Inferior parietal cortex (tissue), 1 donor: ENCODE results near the gene AK4.
"Not testable (repeated sequence)": the region's sequence is repeated elsewhere in the genome, so short reads cannot be mapped to it uniquely, and the experiment has no call there.

Source experiments
- DNase-seq: peaks from one replicate; pipeline ENCODE4 v3.0.0-alpha.2; 2016; ENCODE audit errors: extremely low spot score

AK4 gene

DNA sequence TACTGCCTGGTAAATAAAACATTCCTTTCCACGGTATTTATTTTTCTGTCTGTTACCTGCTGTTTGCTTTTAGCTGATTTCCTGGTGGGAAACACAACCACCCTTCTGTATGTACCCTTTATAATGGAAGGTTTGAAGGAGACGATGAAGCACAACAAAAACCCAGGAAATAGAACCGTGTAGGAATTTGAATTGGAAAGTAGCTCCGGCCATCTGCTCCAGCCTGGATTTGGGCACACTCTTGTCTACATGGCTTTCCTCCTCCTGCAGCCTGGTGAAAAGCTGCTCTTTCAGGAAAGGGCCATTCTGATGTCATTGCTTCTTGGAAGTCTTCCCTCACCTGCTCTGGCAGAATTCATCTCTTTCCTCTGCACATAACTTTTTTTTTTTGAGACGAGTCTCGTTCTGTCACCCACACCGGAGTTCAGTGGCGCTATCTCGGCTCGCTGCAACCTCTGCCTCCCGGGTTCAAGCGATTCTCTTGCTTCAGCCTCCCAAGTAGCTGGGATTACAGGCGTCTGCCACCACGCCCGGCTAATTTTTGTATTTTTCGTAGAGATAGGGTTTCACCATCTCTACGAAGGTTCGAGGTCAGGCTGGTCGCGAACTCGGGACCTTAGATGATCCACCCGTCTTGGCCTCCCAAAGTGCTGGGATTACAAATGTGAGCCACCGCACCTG lies 2.7 kb downstream of the AK4 start:
- DNase-seq: no peak

DNA sequence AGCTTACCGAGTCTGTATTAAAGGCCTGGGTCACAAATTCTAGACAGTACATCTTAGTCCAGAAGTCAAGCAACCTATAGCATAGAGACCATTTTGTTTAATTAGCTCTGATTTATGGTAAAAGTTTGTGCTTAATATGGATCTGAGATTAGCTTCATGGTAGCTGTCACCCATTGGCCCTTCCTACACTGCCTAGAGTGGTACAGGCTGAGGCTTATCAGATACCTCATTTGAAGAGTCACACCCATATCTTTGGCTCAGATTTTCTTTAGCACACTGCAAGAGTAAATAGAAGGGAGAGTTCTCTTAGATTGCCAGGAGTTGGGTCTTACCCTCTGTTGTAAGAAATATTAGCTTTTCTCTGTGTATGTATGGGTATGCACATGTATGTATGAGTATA lies 3.6 kb downstream of the AK4 start:
- no peak for DNase-seq

DNA sequence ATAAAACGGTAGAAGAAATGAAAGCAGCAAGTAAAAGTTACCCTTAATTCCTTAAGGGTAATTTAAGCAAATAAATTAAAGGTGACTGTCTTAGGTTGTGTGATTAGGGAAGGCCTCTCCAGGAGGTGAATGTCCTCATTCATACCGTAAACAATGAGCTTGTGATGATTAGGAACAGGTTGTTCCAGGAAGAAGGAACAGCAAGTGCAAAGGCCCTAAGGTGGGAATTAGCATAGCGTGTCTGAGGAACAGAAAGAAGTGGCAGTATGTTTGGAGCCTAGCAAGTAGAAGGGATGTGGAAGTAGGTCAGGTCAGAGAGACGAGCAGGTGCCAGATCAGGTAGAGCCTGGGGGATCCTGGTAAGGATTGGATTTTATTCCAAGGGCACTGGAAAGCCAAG lies 5.6 kb downstream of the AK4 start:
- DNase-seq: no peak

GRCh38 chr1:65156910-65157545 lies 9.0 kb downstream of the AK4 start:
- DNase-seq: no peak

DNA sequence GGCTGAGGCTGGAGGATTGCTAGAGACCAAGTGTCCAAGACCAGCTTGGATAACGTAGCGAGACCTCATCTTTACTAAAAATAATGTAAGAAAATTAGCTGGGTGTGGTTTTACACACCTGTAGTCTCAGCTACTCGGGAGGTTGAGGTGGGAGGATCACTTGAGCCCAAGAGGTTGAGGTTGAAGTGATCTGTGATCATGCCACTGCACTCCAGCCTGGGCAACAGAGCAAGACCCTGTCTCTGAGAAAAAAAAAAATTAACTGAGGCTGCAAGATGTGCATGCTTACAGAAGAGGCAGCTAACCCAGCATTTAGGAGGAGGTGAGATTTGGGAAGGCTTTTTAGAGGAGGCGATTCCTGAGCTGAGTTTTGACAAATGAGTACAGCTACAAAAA lies 9.5 kb downstream of the AK4 start:
- no peak for DNase-seq

DNA sequence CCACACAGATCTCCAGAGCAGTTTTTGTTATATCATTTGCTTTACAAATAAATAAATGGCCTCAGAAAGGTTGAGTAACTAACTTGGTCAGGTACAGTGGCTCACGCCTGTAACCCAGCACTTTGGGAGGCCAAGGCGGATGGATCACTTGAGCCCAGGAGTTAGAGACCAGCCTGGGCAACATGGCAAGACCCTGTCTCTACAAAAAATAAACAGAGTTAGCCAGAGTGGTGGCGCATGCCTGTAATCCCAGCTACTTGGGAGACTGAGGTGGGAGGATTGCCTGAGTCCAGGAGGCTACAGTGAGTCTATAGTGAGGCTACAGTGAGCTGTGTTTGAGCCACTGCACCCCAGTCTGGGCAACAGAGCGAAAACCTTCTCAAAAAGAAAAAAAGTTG lies 11.3 kb downstream of the AK4 start:
- DNase-seq: not testable (repeated sequence)

GRCh38 chr1:65159801-65160523 lies 12.0 kb downstream of the AK4 start:
- no peak for DNase-seq

DNA sequence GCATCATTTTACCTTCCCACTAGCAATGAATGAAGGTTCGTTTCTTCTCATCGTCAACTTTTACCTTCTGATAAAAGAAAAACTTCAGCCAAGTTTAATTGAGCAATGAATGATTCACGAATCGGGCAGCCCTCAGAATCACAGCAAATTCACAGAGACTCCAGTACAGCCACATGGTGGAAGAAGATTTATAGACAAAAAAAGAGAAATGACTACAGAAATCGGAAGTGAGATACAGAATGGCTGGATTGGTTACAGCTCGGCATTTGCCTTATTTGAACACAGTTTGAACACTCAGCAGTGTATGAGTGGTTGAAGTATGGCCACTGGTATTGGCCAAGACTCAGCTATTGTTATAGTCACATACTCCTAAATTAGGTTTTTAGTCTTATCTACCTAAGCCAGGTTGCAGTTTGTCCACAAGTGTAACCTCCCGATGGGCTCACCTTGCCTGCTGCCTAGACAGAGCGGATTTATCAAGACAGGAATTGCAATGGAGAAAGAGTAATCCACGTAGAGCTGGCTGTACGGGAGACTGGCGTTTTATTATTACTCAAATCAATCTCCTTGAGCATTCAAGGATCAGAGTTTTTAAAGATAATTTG lies 15.3 kb downstream of the AK4 start:
- DNase-seq: no peak

DNA sequence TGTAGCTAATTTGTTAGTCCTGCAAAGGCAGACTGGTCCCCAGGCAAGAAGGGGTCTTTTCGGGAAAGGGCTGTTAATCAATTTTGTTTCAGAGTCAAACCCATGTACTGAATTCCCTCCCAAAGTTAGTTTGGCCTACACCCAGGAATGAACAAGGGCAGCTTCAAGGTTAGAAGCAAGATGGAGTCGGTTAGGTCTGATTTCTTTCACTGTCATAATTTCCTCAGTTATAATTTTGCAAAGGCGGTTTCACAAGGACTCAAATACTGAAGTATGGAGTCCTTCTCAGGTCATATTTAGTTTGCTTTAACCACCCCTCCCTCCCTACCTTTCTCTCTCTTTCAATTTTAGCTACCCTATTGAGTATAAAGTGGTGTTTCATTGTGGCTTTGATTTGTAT lies 16.1 kb downstream of the AK4 start:
- DNase-seq: not testable (repeated sequence)

GRCh38 chr1:65164633-65165032 lies 16.6 kb downstream of the AK4 start:
- no peak for DNase-seq

DNA sequence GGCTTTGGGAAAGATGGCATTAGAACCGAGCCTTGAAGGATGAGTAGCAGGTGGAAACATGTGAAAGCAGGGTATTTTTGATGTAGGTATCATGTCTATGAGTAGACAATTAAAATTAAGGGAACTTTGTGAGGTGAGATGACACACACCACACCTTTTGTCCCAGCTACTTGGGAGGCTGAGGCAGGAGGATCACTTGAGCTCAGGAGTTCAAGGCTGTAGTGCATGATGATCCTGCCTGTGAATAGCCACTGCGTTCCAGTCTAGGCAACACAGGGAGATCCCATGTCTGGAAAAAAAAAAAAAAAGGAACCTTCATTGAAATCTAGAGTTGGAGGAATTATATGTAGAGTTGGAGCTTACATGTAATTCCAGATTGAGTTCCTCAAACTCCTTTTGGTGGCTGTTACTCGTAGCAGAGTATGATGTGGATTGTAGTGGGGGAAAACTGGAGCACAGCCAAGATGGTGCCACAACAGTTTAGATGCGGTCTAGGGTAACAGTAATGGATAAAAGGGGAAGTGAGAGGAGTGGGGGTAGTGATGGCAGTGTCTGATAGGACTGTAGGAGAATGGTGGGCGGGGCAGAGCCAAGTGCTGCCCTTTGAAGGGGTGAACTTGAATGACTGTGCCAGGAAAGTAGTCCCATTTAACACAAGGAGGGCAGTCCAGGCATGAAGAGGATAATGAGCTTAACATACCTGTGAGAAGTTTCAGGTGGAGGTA lies 17.4 kb downstream of the AK4 start:
- no peak for DNase-seq

- no peak for DNase-seq
Measured at GRCh38 chr1:65166572-65167305, 18.7 kb downstream of the AK4 start.

DNA sequence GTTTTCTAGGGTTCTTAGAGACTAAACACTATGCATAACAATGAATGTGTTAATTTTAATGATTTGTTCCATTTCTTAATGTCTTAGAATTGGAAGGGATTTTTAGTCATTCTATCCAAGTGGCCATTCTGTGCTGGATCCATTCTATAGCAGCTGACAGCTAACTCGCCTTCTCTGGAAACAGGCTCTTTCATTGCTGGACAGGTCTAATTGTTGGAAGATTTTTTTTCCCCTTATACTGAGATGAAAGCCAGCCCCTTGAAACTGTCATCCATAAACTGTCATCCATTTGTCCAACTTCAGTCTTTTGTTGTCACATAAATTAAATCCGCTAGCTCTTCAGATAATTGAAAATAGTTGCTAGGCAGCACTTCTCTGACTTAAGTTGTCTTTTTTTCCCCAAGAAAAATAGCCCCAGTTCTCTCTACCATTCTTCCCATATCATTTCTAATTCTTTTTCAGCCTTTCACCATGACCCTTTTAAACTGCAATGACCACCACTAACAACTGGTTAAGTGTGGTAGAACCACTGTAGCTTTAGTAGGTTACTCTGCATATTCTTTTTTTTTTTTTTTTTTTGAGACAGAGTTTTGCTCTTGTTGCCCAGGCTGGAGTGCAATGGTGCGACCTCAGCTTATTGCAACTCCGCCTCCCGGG lies 19.7 kb downstream of the AK4 start:
- no peak for DNase-seq

DNA sequence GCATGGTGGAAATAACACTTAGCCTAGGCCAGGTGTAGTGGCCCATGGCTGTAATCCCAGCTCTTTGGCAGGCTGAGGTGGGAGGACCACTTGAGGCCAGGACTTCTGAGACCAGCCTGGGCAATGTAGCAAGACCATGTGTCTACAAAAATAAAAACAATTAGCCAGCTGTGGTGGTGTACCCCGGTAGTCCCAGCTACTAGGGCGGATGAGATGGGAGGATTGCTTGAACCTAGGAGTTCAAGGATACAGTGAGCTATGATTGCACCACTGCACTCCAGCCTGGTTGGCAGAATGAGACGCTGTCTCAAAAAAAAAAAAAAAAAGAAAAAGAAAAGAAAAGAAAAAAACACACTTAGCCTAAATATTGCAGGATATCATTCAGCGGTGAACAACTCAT lies 20.9 kb downstream of the AK4 start:
- no peak for DNase-seq

DNA sequence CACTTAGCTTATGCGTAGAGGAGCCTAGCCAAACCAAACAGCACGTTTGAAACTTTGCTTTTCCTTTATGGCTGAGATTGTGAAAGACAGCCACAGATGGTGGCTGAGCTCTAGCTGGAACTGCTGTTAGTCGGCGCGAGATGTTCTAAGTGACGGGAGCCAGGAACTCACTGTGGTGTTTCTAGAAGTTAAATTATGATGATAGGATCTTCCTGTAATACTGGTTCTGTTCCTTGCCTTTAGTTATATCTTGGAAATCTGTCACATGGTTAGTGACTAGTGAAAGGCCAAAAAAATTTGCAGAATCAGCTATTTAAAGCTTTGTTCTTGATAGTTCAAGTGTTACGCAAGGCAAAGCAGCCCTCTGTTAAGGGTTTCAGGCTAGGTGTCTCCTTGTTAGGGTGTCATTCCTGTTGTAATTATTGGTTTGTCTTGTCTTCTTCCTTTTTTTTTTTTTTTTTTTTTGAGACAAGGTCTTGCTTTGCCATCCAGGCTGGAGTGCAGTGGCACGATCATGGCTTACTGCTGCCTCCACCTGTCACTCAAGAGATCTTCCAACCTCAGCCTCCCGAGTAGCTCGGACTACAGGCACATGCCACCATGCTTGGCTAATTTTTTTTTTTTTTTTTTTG lies 22.6 kb downstream of the AK4 start:
- no peak for DNase-seq

- no peak for DNase-seq
Measured at GRCh38 chr1:65172936-65173690, 25.1 kb downstream of the AK4 start.

DNA sequence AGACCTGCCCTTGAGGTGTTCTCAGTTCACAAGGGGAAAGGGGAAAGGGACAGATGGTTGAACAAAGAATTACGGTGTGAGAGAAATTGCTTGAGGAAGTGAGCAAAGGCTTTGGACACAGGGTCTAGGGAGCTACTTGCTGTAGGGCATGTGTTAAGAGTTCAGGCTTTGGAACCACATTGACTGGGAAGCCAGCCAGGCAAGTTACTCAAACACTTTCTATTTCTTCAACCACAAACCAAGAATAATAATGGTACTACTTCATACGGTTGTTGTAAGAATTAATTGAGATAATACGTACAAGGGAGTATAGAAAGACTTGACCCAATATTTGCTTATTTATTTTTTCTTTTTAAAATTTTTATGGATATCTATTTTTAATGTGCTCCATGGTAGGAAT lies 26.6 kb downstream of the AK4 start:
- no peak for DNase-seq

DNA sequence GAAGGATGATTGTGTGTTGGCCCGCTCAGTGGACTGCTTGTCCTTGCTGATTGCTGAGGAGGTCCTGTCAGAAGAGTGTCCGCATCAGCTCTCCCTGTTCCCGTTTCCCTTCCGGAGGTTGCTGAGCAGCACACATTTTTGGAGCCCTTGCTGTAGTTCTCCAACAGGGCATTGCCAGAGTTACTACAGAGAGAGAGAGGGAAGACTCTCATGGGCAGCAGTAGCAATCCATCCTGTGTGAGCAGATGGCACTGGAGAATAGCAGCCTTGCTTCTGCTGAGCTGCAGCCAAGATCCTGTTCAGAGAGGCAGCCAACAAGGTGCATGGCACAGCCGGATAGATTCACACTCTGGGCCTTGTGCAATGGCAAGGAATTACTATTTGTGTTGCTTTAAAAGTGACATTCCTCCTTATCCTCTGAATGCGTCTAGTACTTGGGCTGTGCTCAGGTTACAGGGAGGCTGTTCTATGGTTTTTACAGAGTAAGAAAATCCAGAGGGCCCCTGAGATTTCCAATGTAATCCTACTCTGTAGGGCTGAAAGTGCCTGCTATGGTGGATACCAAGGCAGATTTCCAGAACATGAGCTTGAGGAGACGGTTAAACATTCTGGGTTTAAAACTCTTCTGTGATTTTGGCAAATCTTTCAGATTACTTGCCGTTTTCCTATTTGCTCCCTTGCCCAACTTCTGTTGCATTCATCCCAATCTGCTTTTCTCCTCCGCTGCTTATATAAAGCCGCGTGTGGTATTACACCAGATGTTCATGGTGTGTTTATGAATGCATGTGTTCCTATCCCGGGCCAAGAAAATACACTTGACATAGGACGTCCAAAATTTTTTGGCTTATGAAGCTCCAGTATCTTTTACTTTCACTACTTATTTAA lies 27.4 kb downstream of the AK4 start:
- no peak for DNase-seq

- no peak for DNase-seq
Measured at GRCh38 chr1:65176056-65176450, 28.1 kb downstream of the AK4 start.
